ENCODE measurements around the gene LGALS12.
"Not testable (repeated sequence)": the region's sequence is repeated elsewhere in the genome, so short reads cannot be mapped to it uniquely, and the experiment has no call there.

LGALS12 gene

DNA sequence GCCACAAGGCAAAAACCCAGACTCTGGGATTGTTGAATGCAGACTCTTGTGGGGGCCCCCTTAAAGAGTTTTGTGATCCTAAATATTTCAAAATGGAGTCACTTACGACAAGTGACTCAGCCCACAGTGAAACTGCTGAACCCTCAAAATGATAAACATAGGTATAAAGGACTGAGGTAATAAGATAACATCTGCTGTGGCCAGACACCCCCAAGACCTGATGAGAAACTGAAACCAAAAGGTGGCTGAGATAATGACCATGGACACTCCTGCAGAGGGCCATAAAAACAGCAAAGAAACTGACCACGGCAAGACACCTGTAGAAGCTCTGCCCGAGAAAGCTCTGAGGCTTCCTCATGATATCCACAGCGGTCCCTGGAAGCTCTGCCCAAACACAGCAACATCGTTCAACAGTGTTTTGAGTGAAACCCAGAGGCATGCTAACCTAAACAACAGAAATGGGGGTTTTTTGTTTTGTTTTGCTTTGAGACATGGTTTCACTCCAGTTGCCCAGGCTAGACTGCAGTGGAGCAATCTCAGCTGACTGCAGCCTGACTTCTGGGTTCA, 29.1 kb downstream of the LGALS12 start:
- Histone ChIP-seq H3K27me3 (no peaks in the 10 kb centered on the region), H3K4me3 (no peak overlapping the region), H3K36me3 (no peaks in the 10 kb centered on the region), H3K27ac (no peak overlapping the region), H3K4me1 (peaks cover 0 to 51% (median 34%) of the 10 kb centered on the region in 4 donors), H3K9me3 (no peaks in the 10 kb centered on the region)
- intact Hi-C loops (cut with DNase I; ENCODE audit: low total_unique reads), result loop anchor here (5.0 kb wide), 1 partner anchor 72 kb away; no protein-coding TSS in a partner anchor
- TF ChIP-seq, protein P1, sequence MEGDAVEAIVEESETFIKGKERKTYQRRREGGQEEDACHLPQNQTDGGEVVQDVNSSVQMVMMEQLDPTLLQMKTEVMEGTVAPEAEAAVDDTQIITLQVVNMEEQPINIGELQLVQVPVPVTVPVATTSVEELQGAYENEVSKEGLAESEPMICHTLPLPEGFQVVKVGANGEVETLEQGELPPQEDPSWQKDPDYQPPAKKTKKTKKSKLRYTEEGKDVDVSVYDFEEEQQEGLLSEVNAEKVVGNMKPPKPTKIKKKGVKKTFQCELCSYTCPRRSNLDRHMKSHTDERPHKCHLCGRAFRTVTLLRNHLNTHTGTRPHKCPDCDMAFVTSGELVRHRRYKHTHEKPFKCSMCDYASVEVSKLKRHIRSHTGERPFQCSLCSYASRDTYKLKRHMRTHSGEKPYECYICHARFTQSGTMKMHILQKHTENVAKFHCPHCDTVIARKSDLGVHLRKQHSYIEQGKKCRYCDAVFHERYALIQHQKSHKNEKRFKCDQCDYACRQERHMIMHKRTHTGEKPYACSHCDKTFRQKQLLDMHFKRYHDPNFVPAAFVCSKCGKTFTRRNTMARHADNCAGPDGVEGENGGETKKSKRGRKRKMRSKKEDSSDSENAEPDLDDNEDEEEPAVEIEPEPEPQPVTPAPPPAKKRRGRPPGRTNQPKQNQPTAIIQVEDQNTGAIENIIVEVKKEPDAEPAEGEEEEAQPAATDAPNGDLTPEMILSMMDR (IDR thresholded peaks at IDR 0.05), result no peak
- DNase-seq, result no peak

- H3K4me1 ChIP-seq, result peaks cover 0 to 51% (median 34%) of the 10 kb centered on the region in 4 donors
- H3K36me3 ChIP-seq, result no peaks in the 10 kb centered on the region
- no peaks in the 10 kb centered on the region for H3K27me3 ChIP-seq
- no peak overlapping the region for H3K4me3 ChIP-seq
- TF ChIP-seq, protein P1 (IDR thresholded peaks at IDR 0.05), result no peak
- intact Hi-C loops (cut with DNase I; ENCODE audit: low total_unique reads), result loop anchor here (5.0 kb wide), 1 partner anchor 72 kb away; no protein-coding TSS in a partner anchor
- peak overlapping the region; percentile 85 to 91 for H3K27ac ChIP-seq
- no peak for DNase-seq
- H3K9me3 ChIP-seq, result no peaks in the 10 kb centered on the region
Observed at GRCh38 chr11:63535734-63536133, 29.9 kb downstream of the LGALS12 start.

GRCh38 chr11:63536669-63537292, 30.9 kb downstream of the LGALS12 start, which contains the start of gene PLAAT4:
Gene PLAAT4 (plus strand): TSS chr11:63536808. CDS start chr11:63536869, 61 bp downstream.
- TF ChIP-seq, protein P1 (IDR thresholded peaks at IDR 0.05), result no peak
- H3K27me3 ChIP-seq, result no peaks in the 10 kb centered on the region
- H3K4me3 ChIP-seq, result peak within 1 kb of the TSS; percentile 48 to 50
- no peaks in the 10 kb centered on the region for H3K9me3 ChIP-seq
- no peaks in the 10 kb centered on the region for H3K36me3 ChIP-seq
- peak; percentile 33 to 73 for DNase-seq
- peak within 1 kb of the TSS; percentile 85 to 91 for H3K27ac ChIP-seq
- peaks cover 0 to 44% (median 31%) of the 10 kb centered on the region in 4 donors for H3K4me1 ChIP-seq
- intact Hi-C loops (cut with DNase I; ENCODE audit: low total_unique reads), result loop anchor here (5.0 kb wide), 1 partner anchor 71 kb away; no protein-coding TSS in a partner anchor

GRCh38 chr11:63537293-63538101, 31.6 kb downstream of the LGALS12 start:
- peak overlapping the region; percentile 48 to 50 for H3K4me3 ChIP-seq
- intact Hi-C loops (cut with DNase I; ENCODE audit: low total_unique reads), result loop anchor here (5.0 kb wide), 1 partner anchor 70 kb away; no protein-coding TSS in a partner anchor
- H3K27ac ChIP-seq, result peak overlapping the region; percentile 85 to 91
- H3K9me3 ChIP-seq, result no peaks in the 10 kb centered on the region
- no peaks in the 10 kb centered on the region for H3K27me3 ChIP-seq
- TF ChIP-seq, protein P1 (IDR thresholded peaks at IDR 0.05), result no peak
- H3K36me3 ChIP-seq, result no peaks in the 10 kb centered on the region
- H3K4me1 ChIP-seq, result peaks cover 0 to 40% (median 25%) of the 10 kb centered on the region in 4 donors
- peak; percentile 76 to 94 for DNase-seq

DNA sequence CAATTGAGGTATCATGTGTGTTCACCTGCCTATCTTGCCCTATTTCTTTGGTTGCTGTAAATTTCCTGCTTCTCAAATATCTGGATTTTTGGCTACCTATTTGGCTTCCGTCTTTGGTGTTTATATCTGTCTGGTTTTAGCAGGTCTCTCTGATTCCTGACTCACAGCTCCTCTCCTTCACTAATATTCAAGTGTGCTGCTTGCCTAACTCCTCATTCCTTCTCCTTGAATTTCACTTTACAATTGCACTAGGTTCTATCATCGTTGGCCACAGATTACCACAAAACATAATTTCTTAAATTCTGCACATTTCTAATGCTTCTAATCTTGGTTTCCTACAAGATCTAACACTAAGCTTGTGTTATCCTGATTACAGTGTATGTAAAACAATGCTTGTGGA, 36.6 kb downstream of the LGALS12 start:
- H3K4me1 ChIP-seq, result peaks cover 0 to 17% (median 10%) of the 10 kb centered on the region in 4 donors
- H3K27ac ChIP-seq; intact Hi-C loops (cut with DNase I; ENCODE audit: low total_unique reads); H3K4me3 ChIP-seq; H3K27me3 ChIP-seq; DNase-seq; H3K9me3 ChIP-seq: not testable (repeated sequence)
- peaks cover 0 to 16% (median 0%) of the 10 kb centered on the region in 3 donors for H3K36me3 ChIP-seq
